HepG2 (cell line): ENCODE results near the gene PCNX1. TPM values are rescaled to one million over a fixed set of nuclear protein-coding genes. Genes with fewer than 3 reads are reported as not detected.

ENCODE experiments used
- ATAC-seq: fragments of 200-7000 bp; cut with Tn5 transposase; 3 replicates; pipeline ENCODE4 v1.9.1; 2020; ENCODE audit warnings: mild to moderate bottlenecking, moderate library complexity
- BruUV-seq: library from RNA; stranded (reverse); fragments of 400-500 nt; replicated peaks from 2 replicates; lab custom pipeline; 2021; lab: Mats Ljungman, UMichigan
- CTCF ChIA-PET: fragments of 300-600 bp; formaldehyde crosslinking; extraction: SDS; loops from one replicate; lab custom pipeline; 2021; ENCODE audit warnings: low total read pairs, inconsistent platforms, low intra/inter-chr PET ratio; lab: Yijun Ruan, JAX
- POLR2A ChIA-PET: fragments of 350-600 bp; sonication (Branson Sonifier 250); formaldehyde crosslinking; loops from one replicate; lab custom pipeline; 2020; ENCODE audit warnings: antibody characterized with exemption, inconsistent platforms; lab: Yijun Ruan, JAX
- DNase-seq: peaks from one replicate; pipeline ENCODE4 v3.0.0-alpha.2; 2015; ENCODE audit warnings: low spot score
- FAIRE-seq: peaks from 3 replicates; lab custom pipeline; 2011; peaks lifted over from hg19 to GRCh38; lab: Jason Lieb, UNC
- H2AFZ ChIP-seq: one replicate; pipeline ENCODE4 v1.6.1; 2011; ENCODE audit warnings: low read length, inconsistent platforms
- H3K27ac ChIP-seq: fragments of 300-600 bp; 3 replicates; pipeline ENCODE4 v1.8.0; 2011; ENCODE audit warnings: mixed run types, mild to moderate bottlenecking, mixed read lengths, low read length, inconsistent platforms; ENCODE audit not compliant: insufficient read depth; ENCODE audit errors: extremely low read length
- H3K27me3 ChIP-seq, 2 experiments: fragments of 200-600 bp in 1 of 2; 2 replicates in 1 of 2; 3 replicates in 1 of 2; pipeline versions ENCODE4 v1.6.0 to v1.8.0; 2011; ENCODE audit warnings: low read length in 2 of 2, mild to moderate bottlenecking in 2 of 2, moderate library complexity in 2 of 2, inconsistent platforms in 1 of 2; ENCODE audit not compliant: insufficient read depth in 2 of 2, control insufficient read depth in 1 of 2
- H3K36me3 ChIP-seq, 2 experiments: fragments of 200-600 bp in 1 of 2; replicated peaks in 1 of 2; 2 replicates in 1 of 2; 3 replicates in 1 of 2; pipeline versions ENCODE4 v1.5.1 to v1.8.0; 2011; ENCODE audit warnings: low read length in 2 of 2, inconsistent platforms in 1 of 2; ENCODE audit not compliant: insufficient read depth in 2 of 2, control insufficient read depth in 1 of 2
- H3K4me1 ChIP-seq: 2 replicates; pipeline ENCODE4 v1.5.1; 2012; ENCODE audit warnings: low read length, inconsistent platforms; ENCODE audit not compliant: insufficient read depth
- H3K4me2 ChIP-seq: 2 replicates; pipeline ENCODE4 v1.6.0; 2011; ENCODE audit warnings: low read depth, low read length, inconsistent platforms
- H3K4me3 ChIP-seq, 3 experiments: fragments of 200-600 bp in 1 of 3; sonication (generic), shearing (Covaris generic) in 1 of 3; replicated peaks in 1 of 3; 2 replicates each; pipeline ENCODE4 v1.5.1; 2011 to 2016; ENCODE audit warnings: low read length in 3 of 3, inconsistent platforms in 2 of 3, low read depth in 2 of 3, mild to moderate bottlenecking in 2 of 3, control low read depth in 1 of 3, mixed read lengths in 1 of 3; ENCODE audit not compliant: insufficient read depth in 1 of 3
- H3K79me2 ChIP-seq: one replicate; pipeline ENCODE4 v1.6.1; 2011; ENCODE audit warnings: low read length, inconsistent platforms; ENCODE audit not compliant: insufficient read depth
- H3K9ac ChIP-seq: 2 replicates; pipeline ENCODE4 v1.6.0; 2011; ENCODE audit warnings: mild to moderate bottlenecking, low read depth, low read length, inconsistent platforms; ENCODE audit not compliant: insufficient read depth
- H3K9me3 ChIP-seq: 2 replicates; pipeline ENCODE4 v1.5.1; 2012; ENCODE audit warnings: mild to moderate bottlenecking, low read length
- H4K20me1 ChIP-seq: 2 replicates; pipeline ENCODE4 v1.6.0; 2011; ENCODE audit warnings: inconsistent platforms, mild to moderate bottlenecking, low read length, moderate library complexity; ENCODE audit not compliant: insufficient read depth
- ARHGAP35 ChIP-seq: sonication (generic); formaldehyde crosslinking; IDR thresholded peaks from 2 replicates; pipeline ENCODE4 v1.9.0; 2022; ENCODE audit warnings: mild to moderate bottlenecking, inconsistent platforms, moderate library complexity, missing genetic modification reagents, borderline replicate concordance
- ARNTL ChIP-seq: sonication (generic); formaldehyde crosslinking; IDR thresholded peaks from 2 replicates; pipeline ENCODE4 v1.4.0; 2020; ENCODE audit warnings: mild to moderate bottlenecking, missing genetic modification reagents
- ATF3 ChIP-seq: sonication (generic); formaldehyde crosslinking; IDR thresholded peaks from 2 replicates; pipeline ENCODE4 v1.4.0; 2020; ENCODE audit warnings: missing genetic modification reagents
- DMAP1 ChIP-seq: IDR thresholded peaks from 2 replicates; pipeline ENCODE4 v1.6.1; 2016
- GATAD1 ChIP-seq: IDR thresholded peaks from 2 replicates; pipeline ENCODE4 v1.6.1; 2016; ENCODE audit warnings: missing genetic modification reagents, missing compliant biosample characterization
- RORA ChIP-seq: sonication (generic); formaldehyde crosslinking; IDR thresholded peaks from 2 replicates; pipeline ENCODE4 v1.5.0; 2020; ENCODE audit warnings: mild to moderate bottlenecking, missing genetic modification reagents, moderate library complexity
- YY1 ChIP-seq: IDR thresholded peaks from 2 replicates; pipeline ENCODE4 v1.6.1; 2011; ENCODE audit warnings: low read length, low read depth, moderate library complexity, mild to moderate bottlenecking; ENCODE audit not compliant: insufficient read depth, insufficient replicate concordance
- ZKSCAN8 ChIP-seq: IDR thresholded peaks from 2 replicates; pipeline ENCODE4 v1.6.1; 2016; ENCODE audit warnings: borderline replicate concordance, missing genetic modification reagents, missing compliant biosample characterization
- ZMAT3 ChIP-seq: sonication (generic); formaldehyde crosslinking; conservative IDR thresholded peaks from 2 replicates; pipeline ENCODE4 v1.7.0; 2021; ENCODE audit warnings: missing genetic modification reagents
- ZNF318 ChIP-seq: sonication (generic); formaldehyde crosslinking; IDR thresholded peaks from 2 replicates; pipeline ENCODE4 v1.4.0; 2020; ENCODE audit warnings: mild to moderate bottlenecking, missing genetic modification reagents
- ZNF337 ChIP-seq: sonication (generic); formaldehyde crosslinking; IDR thresholded peaks from 2 replicates; pipeline ENCODE4 v1.5.1; 2020; ENCODE audit warnings: missing genetic modification reagents, low read depth, mild to moderate bottlenecking, borderline replicate concordance
- ZNF512B ChIP-seq: sonication (generic); formaldehyde crosslinking; IDR thresholded peaks from 2 replicates; pipeline ENCODE4 v1.5.1; 2020; ENCODE audit warnings: missing genetic modification reagents, mild to moderate bottlenecking, borderline replicate concordance
- ZNF776 ChIP-seq: sonication (generic); formaldehyde crosslinking; IDR thresholded peaks from 2 replicates; pipeline ENCODE4 v1.4.0; 2020; ENCODE audit warnings: mild to moderate bottlenecking, missing genetic modification reagents
- WGBS: methylation state at CpG from one replicate; pipeline ENCODE4 v1.1.6; 2017; ENCODE audit warnings: low lambda C conversion rate; 5-methylcytosine and 5-hydroxymethylcytosine counted together
- in situ Hi-C: cut with HindIII; loops from 2 replicates; pipeline ENCODE4 v1.10.0; 2017; ENCODE audit warnings: low pct_unique_long_range_greater_than_20kb; ENCODE audit not compliant: extremely low pct_ligation_motif_present
- intact Hi-C: fragments of 100-400 bp; cut with micrococcal nuclease; formaldehyde crosslinking; loops from one replicate; pipeline ENCODE4 v1.10.0; 2022; ENCODE audit not compliant: unreplicated experiment
- polyA plus RNA-seq, 8 experiments: library from polyadenylated mRNA; depleted of rRNA in 3 of 8; stranded (reverse) in 7 of 8; unstranded in 1 of 8; fragments of >200 nt; fragmentation: Illumina TruSeq in 4 of 8; extraction: Trizol in 4 of 8; gene quantifications; 2 replicates each; pipeline versions ENCODE4 v1.2.1 to v1.2.3, GENCODE V29; 2011 to 2016; ENCODE audit warnings: low read depth in 4 of 8, missing spikeins in 1 of 8, mixed read lengths in 1 of 8; ENCODE audit not compliant: insufficient read depth in 1 of 8
- total RNA-seq, 5 experiments: library from RNA; depleted of rRNA; stranded (reverse); fragments of >200 nt; fragmentation: Illumina TruSeq; extraction: Trizol; gene quantifications; 2 replicates each; pipeline ENCODE4 v1.2.3, GENCODE V29; 2016; ENCODE audit warnings: low read depth in 1 of 5

The PCNX1 gene
- total and polyA plus RNA-seq, 2 of the 13 experiments (the other 11 are each of a cell fraction or from before 2014, with no cell fraction given) = 24.9 to 30.3 TPM

GRCh38 chr14:71029236-71029781, 122.0 kb downstream of the PCNX1 start:
- Histone ChIP-seq H2AFZ (no peak overlapping the region), H3K4me3 (no peak overlapping the region), H3K9ac (no peak overlapping the region), H3K4me2 (no peak overlapping the region), H3K4me1 (no peaks in the 10 kb centered on the region), H3K79me2 (no peaks in the 10 kb centered on the region), H3K36me3 (peaks cover 5 to 29% of the 10 kb centered on the region in 2 experiments), H3K27me3 (no peaks in the 10 kb centered on the region), H3K9me3 (no peaks in the 10 kb centered on the region), H3K27ac (no peak overlapping the region), H4K20me1 (peaks cover 2% of the 10 kb centered on the region; the same call in 1 of the 2 replicates)
- ATAC-seq (no peak), DNase-seq (no peak), FAIRE-seq (no peak)
- 98% methylated on average over 2 of the region's 2 CpGs for WGBS
- TF ChIP-seq ZNF512B (CRISPR knock-in tag) = no peak
- no peak for TF ChIP-seq ATF3
- TF ChIP-seq ARNTL (CRISPR knock-in tag) = no peak
- no peak for TF ChIP-seq ZNF337
- TF ChIP-seq ARHGAP35 (CRISPR knock-in tag) = no peak
- TF ChIP-seq ZNF318 (CRISPR knock-in tag) = no peak
- no peak for TF ChIP-seq DMAP1 (CRISPR knock-in tag)
- TF ChIP-seq GATAD1 (CRISPR knock-in tag) = no peak
- TF ChIP-seq YY1 = no peak
- no peak for TF ChIP-seq ZKSCAN8 (CRISPR knock-in tag)
- TF ChIP-seq RORA (CRISPR knock-in tag) = no peak
- no peak for TF ChIP-seq ZNF776 (CRISPR knock-in tag)
- TF ChIP-seq ZMAT3 (CRISPR knock-in tag) = no peak
- in situ Hi-C loops = no loop called here
- POLR2A ChIA-PET = no interaction called here
- intact Hi-C loops = no loop called here
- BruUV-seq = no TSS peak
- CTCF ChIA-PET = no interaction called here
